C4-2B (cell line): ENCODE data around the gene WFIKKN2.
"Not testable (repeated sequence)": the region's sequence is repeated elsewhere in the genome, so short reads cannot be mapped to it uniquely, and the experiment has no call there.

Experiments
- H3K27ac ChIP-seq: fragments of 450-650 bp; 2 replicates; pipeline ENCODE4 v1.5.1; 2017
- CTCF ChIP-seq: fragments of 450-650 bp; conservative IDR thresholded peaks from 2 replicates; pipeline ENCODE4 v1.5.1; 2017; ENCODE audit warnings: mild to moderate bottlenecking
- ZFX ChIP-seq: fragments of 450-650 bp; IDR thresholded peaks from 2 replicates; pipeline ENCODE4 v1.6.1; 2017

WFIKKN2 gene

GRCh38 chr17:50871364-50871763 is 36.0 kb downstream of the WFIKKN2 start:
- H3K27ac ChIP-seq, result no peak overlapping the region
- no peak for TF ChIP-seq ZFX
- no peak for TF ChIP-seq CTCF

- TF ChIP-seq ZFX (no peak), CTCF (no peak)
- no peak overlapping the region for H3K27ac ChIP-seq
Observed at GRCh38 chr17:50871898-50872297, 36.5 kb downstream of the WFIKKN2 start.

GRCh38 chr17:50872710-50873424 is 37.5 kb downstream of the WFIKKN2 start:
- no peak overlapping the region for H3K27ac ChIP-seq
- TF ChIP-seq CTCF (no peak), ZFX (no peak)

GRCh38 chr17:50875074-50875473 is 39.7 kb downstream of the WFIKKN2 start:
- no peak overlapping the region for H3K27ac ChIP-seq
- TF ChIP-seq ZFX (no peak), CTCF (no peak)

- not testable (repeated sequence) for H3K27ac ChIP-seq
Observed at GRCh38 chr17:50877042-50877441, 41.7 kb downstream of the WFIKKN2 start.

- no peak overlapping the region for H3K27ac ChIP-seq
- TF ChIP-seq ZFX, result no peak
- no peak for TF ChIP-seq CTCF
Observed at GRCh38 chr17:50877838-50878237, 42.5 kb downstream of the WFIKKN2 start.

- H3K27ac ChIP-seq, result no peak overlapping the region
- TF ChIP-seq CTCF (no peak), ZFX (no peak)
Observed at GRCh38 chr17:50879086-50879485, 43.7 kb downstream of the WFIKKN2 start.

- no peak overlapping the region for H3K27ac ChIP-seq
- TF ChIP-seq ZFX (no peak), CTCF (no peak)
Observed at GRCh38 chr17:50881182-50881581, 45.8 kb downstream of the WFIKKN2 start.
